ENCODE measurements around the gene GTPBP3.

DNA sequence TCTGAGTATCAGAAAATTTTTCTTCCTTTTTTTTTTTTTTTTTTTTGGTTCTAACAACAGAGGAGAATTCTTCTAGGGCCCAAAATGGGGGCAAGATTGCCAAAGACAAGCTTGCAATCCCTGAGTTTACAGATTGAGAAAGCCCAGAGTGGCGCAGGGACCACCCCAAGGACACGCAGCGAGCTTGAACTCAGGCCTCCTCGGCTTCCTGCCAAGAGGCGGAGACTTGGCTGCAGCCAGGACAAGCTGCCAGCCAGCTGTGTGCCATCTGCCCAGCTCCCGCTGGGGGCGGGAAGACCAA lies 32.2 kb upstream of the GTPBP3 start:
- TF ChIP-seq, protein P1, sequence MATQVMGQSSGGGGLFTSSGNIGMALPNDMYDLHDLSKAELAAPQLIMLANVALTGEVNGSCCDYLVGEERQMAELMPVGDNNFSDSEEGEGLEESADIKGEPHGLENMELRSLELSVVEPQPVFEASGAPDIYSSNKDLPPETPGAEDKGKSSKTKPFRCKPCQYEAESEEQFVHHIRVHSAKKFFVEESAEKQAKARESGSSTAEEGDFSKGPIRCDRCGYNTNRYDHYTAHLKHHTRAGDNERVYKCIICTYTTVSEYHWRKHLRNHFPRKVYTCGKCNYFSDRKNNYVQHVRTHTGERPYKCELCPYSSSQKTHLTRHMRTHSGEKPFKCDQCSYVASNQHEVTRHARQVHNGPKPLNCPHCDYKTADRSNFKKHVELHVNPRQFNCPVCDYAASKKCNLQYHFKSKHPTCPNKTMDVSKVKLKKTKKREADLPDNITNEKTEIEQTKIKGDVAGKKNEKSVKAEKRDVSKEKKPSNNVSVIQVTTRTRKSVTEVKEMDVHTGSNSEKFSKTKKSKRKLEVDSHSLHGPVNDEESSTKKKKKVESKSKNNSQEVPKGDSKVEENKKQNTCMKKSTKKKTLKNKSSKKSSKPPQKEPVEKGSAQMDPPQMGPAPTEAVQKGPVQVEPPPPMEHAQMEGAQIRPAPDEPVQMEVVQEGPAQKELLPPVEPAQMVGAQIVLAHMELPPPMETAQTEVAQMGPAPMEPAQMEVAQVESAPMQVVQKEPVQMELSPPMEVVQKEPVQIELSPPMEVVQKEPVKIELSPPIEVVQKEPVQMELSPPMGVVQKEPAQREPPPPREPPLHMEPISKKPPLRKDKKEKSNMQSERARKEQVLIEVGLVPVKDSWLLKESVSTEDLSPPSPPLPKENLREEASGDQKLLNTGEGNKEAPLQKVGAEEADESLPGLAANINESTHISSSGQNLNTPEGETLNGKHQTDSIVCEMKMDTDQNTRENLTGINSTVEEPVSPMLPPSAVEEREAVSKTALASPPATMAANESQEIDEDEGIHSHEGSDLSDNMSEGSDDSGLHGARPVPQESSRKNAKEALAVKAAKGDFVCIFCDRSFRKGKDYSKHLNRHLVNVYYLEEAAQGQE (IDR thresholded peaks at IDR 0.05; ENCODE audit: insufficient read depth in 1 of 2, low read depth in 2 of 2, low read length in 1 of 2): 0 out of 4 replicates have a peak, but pooled peaks of 1 of the 2 experiments have one; percentile 27
- no peak for TF ChIP-seq POLR2AphosphoS5 (IDR thresholded peaks at IDR 0.05; ENCODE audit: low read depth, low read length)
- TF ChIP-seq CTCF (IDR thresholded peaks at IDR 0.05): no peak
- TF ChIP-seq TCF7L2 (IDR thresholded peaks at IDR 0.05; ENCODE audit: low read depth, low read length): no peak
- TF ChIP-seq SIN3A (IDR thresholded peaks at IDR 0.05; ENCODE audit: borderline replicate concordance, insufficient read depth, low read depth, low read length): no peak

Measured in Panc1 (cell line).